HG03432 (cell line): ENCODE measurements around the gene PIK3C2G.
"Not testable (repeated sequence)": the region's sequence is repeated elsewhere in the genome, so short reads cannot be mapped to it uniquely, and the experiment has no call there.

ENCODE experiments used
- ATAC-seq: cut with Tn5 transposase; IDR thresholded peaks from one replicate; pipeline ENCODE4 v1.9.1; 2021; ENCODE audit warnings: mild to moderate bottlenecking, moderate library complexity; ENCODE audit not compliant: unreplicated experiment

Gene PIK3C2G

DNA sequence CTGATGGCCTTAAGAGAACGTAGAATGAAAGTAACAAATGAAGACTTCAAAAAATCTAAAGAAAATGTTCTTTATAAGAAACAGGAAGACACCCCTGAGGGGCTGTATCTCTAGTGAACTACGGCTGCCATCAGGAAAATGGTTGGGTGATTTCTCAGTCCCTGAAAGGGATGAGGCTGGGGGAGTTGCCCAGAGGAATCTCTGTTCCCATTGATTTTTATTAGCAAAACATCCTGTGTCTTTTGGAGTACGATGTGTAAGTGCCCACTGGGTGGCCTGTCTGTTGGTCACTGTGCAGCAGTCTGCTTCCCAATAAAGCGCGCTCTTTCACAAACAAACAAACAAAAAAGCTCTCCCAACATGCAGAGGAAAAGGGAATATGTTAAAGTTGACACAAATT, 432.7 kb downstream of the PIK3C2G start:
- not testable (repeated sequence) for ATAC-seq

DNA sequence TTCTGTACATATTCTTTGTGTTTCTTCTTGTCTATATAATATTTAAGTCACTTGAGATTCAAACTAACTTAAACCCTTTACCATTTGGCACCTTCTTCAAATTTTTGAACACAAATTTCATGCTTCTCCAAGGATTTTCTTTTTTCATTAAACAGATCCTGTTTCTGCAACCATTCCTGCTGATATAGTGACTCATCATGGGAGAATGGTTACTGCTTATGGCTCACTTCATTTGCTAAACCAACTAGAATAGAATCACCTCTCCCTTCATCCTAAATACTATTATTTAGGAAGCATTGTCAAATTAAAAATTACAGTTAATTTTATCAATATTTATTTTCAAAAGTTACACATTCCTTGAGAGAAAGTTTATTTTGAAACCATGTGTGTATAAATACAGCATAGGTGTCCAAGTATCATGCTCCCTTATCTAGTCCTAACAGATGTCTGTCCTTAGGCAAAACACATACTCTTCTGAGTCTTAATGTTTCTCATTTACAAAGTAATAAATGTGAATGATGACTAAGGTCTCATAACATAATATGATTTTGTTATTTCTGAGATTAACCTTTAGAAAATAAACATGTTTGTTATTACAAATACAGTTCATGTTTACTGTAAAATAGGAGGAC, 435.8 kb downstream of the PIK3C2G start:
- no peak for ATAC-seq
